ENCODE data around the gene CSNK2A3.
"Not testable (repeated sequence)": the region's sequence is repeated elsewhere in the genome, so short reads cannot be mapped to it uniquely, and the experiment has no call there.

CSNK2A3 gene

GRCh38 chr11:11379661-11380060 is 26.6 kb upstream of the CSNK2A3 start:
- no peak for DNase-seq (ENCODE audit: low read depth, low spot score)

GRCh38 chr11:11378184-11378940 is 25.3 kb upstream of the CSNK2A3 start:
- DNase-seq (ENCODE audit: low read depth, low spot score), result no peak

DNA sequence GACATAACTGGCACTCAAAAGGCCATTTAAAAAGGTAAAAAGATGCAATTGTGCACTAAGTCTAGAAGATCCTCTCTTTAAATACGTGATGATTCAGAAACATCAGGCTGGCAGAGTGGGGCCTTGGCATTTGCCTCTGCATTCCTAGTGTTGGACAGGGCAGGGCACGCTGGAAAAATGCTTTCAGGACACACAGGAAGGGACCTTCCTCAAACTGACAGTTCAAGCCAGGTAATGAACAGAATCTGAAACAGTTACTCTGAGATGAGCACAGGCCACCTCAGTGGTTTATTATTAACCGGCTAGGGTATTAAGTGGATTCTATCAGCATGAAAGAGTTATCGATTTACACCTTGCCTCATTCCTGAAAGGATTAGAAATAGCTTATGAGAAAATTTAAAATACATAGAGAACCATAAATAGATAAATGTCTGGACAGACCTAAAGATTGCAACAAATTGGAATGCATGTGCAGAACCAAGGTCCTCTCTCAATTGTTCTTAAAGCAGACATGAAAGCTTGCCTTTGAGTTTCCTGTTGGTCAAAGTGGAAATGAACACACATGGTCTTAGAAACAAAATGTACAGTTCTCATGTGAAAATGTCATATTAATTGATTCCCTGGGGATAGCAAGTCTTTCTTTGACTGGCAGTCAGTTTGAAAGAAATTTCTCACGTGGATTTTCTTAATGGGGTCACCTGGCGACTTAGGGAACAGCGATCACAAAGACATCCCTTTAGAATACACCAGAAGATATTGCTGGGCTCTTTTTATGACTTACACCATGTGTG is 21.5 kb upstream of the CSNK2A3 start:
- DNase-seq (ENCODE audit: low read depth, low spot score), result no peak

GRCh38 chr11:11373934-11374333 is 20.9 kb upstream of the CSNK2A3 start:
- no peak for DNase-seq (ENCODE audit: low read depth, low spot score)

DNA sequence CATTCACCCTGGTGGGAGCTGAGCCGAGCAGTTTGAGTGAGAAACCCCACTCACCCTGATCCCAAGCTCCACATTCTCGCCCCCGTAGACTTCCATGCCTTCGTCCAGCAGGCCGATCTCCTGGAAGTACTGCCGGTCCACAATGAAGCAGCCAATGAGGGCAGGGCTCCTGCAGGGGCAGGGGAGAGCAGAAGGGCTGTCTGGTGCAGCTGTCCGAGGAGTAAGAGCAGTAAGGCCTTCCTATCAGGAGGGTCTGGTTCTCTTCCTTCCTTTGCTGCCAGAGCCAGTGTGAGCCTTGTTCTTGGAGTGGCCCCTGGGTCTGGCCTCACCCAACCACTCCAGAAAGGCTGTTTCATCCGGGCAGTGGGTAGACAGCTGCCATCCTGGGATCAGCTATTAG is 19.4 kb upstream of the CSNK2A3 start:
- no peak for DNase-seq (ENCODE audit: low read depth, low spot score)

GRCh38 chr11:11370962-11371303 is 17.9 kb upstream of the CSNK2A3 start:
- DNase-seq (ENCODE audit: low read depth, low spot score), result no peak

GRCh38 chr11:11370255-11370961 is 17.4 kb upstream of the CSNK2A3 start:
- no peak for DNase-seq (ENCODE audit: low read depth, low spot score)

DNA sequence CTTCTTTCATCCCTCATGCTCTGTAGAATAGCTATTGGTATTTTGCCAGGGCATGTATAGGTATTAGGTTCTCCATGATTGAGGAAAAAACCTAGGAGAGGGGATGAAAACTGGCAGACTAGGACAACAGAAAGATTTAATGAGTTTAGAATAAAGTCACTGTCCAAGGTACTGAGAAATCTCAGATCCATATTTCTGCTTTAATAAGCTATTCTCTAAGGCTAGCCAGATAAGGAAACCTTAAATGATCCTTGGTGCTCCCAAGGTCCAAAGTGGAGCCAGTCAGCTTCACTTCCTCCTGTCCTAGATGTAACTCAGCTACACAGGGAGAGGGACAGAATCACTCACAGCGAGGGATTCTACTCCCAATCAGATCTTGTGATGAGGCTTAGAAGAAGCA is 13.7 kb upstream of the CSNK2A3 start:
- DNase-seq (ENCODE audit: low read depth, low spot score), result no peak

DNA sequence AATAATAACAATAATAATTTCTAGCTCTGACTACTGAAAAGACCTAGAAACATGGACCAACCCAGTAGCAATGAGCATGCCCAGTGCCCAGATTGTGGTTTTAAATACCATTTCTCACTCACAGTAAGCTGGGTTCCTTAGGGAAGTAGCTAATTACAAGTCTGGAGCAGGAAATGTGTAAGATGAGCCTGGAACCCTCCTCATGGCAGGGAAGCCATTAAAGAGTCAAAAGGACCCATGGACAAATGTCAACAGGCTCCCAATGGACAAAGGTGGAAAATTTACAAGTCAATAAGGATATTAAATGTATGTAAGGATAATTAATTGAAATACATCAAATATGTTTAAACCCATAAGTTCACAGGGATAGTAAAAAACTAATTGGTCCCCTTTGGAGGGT is 10.6 kb upstream of the CSNK2A3 start:
- DNase-seq (ENCODE audit: low read depth, low spot score), result no peak

DNA sequence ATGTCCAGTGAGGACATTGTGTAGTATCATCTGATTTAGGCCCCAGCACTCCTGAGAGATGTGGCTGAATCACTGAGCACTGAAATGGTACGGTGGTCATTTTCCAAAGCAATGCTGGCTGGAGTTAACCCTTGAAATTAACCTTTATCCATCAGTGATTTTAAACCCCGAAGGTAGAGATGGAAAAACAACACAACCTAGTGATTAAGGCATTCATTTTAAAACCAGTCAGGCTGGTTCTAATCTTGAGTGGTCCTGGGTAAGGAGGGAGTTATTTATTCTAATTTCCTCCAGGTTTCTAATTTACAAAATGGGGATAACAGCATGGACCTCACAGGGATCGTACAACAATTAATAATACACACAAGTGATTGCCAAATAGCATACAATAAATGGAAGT is 6.6 kb upstream of the CSNK2A3 start:
- no peak for DNase-seq (ENCODE audit: low read depth, low spot score)

- DNase-seq (ENCODE audit: low read depth, low spot score), result no peak
Observed at GRCh38 chr11:11356842-11357241, 3.8 kb upstream of the CSNK2A3 start.

DNA sequence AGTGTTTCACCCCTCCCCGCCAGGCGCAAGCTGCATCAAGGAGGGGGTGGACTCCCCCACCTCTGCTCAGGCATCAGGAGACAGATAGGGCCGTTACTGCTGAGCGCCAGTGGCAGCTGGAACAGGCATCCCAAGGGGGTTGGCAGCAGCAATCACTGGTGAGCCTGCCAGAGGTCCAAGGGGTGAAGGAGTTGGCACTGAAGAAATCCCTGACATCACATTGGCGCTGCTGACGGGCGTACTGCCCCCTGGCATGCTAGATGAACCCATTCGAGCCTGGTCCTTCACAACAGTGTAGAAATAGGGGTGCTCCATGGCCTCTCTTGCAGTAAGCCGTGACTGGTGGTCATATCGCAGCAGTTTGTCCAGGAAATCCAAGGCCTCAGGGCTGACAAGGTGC is 1.2 kb downstream of the CSNK2A3 start:
- not testable (repeated sequence) for DNase-seq (ENCODE audit: low read depth, low spot score)

GRCh38 chr11:11351042-11351586 is 1.9 kb downstream of the CSNK2A3 start:
- DNase-seq (ENCODE audit: low read depth, low spot score), result no peak

DNA sequence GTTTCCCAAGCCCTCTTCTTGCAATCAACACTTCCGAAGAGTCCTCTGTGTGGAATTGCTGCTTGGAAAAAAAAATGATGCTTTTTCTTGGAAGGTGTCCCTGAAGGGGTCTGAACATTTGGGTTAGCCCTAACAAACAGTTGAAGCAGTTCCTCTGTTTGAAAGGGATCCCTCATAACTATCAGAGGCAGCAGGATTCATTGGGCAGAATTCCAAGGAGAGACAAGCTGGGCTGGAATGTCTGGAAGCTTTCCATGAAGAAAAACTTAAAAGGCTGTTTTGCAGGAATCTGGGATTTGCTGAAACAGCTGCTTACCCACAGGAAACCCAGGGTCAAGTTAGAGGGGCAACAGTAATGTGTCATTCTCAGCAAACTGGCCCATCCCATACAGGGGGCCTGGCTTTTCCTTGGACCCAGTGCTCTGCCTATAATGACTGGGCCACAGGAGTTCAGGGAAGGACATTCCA is 3.1 kb downstream of the CSNK2A3 start:
- DNase-seq (ENCODE audit: low read depth, low spot score), result no peak

GRCh38 chr11:11349106-11349825 is 3.8 kb downstream of the CSNK2A3 start:
- DNase-seq (ENCODE audit: low read depth, low spot score), result no peak

GRCh38 chr11:11348303-11348702 is 4.7 kb downstream of the CSNK2A3 start:
- DNase-seq (ENCODE audit: low read depth, low spot score), result no peak

DNA sequence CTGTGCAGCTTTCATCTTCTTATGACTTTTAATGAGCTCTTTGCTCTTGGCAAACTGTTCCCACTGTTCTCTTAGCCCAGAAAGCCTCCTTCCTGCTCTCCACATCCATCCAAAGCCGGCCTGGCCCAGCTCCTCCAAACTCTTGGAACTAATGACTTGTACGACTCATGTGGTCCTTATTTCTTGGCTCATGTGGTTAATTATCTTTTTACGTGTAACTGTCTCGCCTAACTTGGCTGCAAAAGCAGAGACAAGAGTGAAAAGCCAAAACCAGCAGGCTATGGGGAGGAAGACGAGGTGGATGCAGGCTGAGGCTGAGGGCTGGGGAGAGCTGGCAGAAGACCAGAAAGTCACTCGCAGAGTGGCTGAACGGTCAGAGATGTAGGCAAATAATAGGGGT is 5.5 kb downstream of the CSNK2A3 start:
- DNase-seq (ENCODE audit: low read depth, low spot score), result no peak

DNA sequence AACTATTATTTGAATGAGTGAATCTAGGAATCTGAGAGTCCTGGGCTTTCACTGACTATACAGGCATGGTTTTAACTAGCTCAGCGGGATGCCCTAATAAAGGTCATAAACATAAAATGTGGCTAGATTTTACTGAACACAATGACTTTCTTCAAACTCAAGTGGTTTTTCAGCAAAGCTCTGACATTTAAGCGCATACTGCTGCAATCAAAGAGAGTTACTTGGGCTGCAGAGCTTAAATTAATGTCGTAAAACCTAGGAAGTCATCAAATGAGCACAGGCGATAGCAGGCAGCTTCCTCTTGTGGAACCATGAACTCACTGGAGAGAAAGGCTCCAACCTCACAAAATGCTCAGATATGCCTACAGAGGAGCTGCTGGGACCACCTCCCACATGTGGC is 6.7 kb downstream of the CSNK2A3 start:
- no peak for DNase-seq (ENCODE audit: low read depth, low spot score)

- no peak for DNase-seq (ENCODE audit: low read depth, low spot score)
Observed at GRCh38 chr11:11345099-11345498, 8.0 kb downstream of the CSNK2A3 start.

DNA sequence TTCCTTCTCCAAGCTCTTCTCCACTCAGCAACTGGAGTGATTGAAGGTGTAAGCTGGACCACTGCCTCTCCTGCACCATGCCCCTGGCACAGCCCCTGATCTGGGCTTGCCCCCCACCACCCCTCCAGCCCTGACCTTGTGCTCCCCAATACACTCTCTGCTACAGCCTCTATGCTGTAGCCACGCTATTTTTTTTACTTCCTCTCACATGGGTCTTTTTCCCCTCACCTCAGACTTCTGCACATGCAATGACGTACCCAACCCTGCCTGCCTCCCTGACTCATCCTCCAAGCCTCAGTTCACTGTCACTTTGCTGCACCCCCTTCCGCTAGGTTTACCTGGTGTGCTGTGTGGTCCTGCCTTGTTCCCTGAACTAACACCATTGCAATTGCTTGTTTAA is 9.0 kb downstream of the CSNK2A3 start:
- no peak for DNase-seq (ENCODE audit: low read depth, low spot score)

- DNase-seq (ENCODE audit: low read depth, low spot score), result no peak
Observed at GRCh38 chr11:11338304-11338703, 14.7 kb downstream of the CSNK2A3 start.

GRCh38 chr11:11336664-11337063 is 16.4 kb downstream of the CSNK2A3 start:
- no peak for DNase-seq (ENCODE audit: low read depth, low spot score)
